Natural killer cell (primary cell): Measurements from ENCODE around the gene NCLN. TPM values are rescaled to one million over a fixed set of nuclear protein-coding genes. Genes with fewer than 3 reads are reported as not detected.

Source experiments
- ATAC-seq, 3 donors: fragments of 150-1000 bp in 2 of 3; fragments of 200-7000 bp in 1 of 3; cut with Tn5 transposase; 1 replicate in 1 of 3; 2 replicates in 2 of 3; pipeline ENCODE4 v1.10.0; 2021; ENCODE audit warnings: mild to moderate bottlenecking in 2 of 3, moderate library complexity in 2 of 3
- DNase-seq, 2 donors: peaks; one replicate each; pipeline versions ENCODE4 v3.0.0 to v3.0.0-alpha.2; 2013 to 2021; ENCODE audit warnings: mixed read lengths in 1 of 2
- H3K27ac ChIP-seq: one replicate; pipeline ENCODE4 v1.5.1; 2013; ENCODE audit warnings: mild to moderate bottlenecking, low read length
- H3K27me3 ChIP-seq: one replicate; pipeline ENCODE4 v1.6.1; 2013; ENCODE audit warnings: low read length; ENCODE audit not compliant: control insufficient read depth, insufficient read depth
- H3K36me3 ChIP-seq: one replicate; pipeline ENCODE4 v1.6.1; 2013; ENCODE audit warnings: low read length; ENCODE audit not compliant: control insufficient read depth, insufficient read depth
- H3K4me1 ChIP-seq: one replicate; pipeline ENCODE4 v1.6.1; 2013; ENCODE audit warnings: low read length; ENCODE audit not compliant: control insufficient read depth, insufficient read depth
- H3K4me3 ChIP-seq: one replicate; pipeline ENCODE4 v1.5.1; 2013; ENCODE audit warnings: low read length
- H3K9me3 ChIP-seq: one replicate; pipeline ENCODE4 v1.6.1; 2013; ENCODE audit warnings: low read length; ENCODE audit not compliant: control insufficient read depth, insufficient read depth
- H3K27ac Mint-ChIP-seq, 2 donors: one replicate each; pipeline ENCODE4 v1.8.0; 2022; ENCODE audit warnings: mild to moderate bottlenecking in 2 of 2, mixed read lengths in 2 of 2, moderate library complexity in 1 of 2
- H3K27me3 Mint-ChIP-seq, 2 donors: one replicate each; pipeline ENCODE4 v1.8.0; 2022; ENCODE audit warnings: low read depth in 2 of 2, mixed read lengths in 2 of 2
- H3K36me3 Mint-ChIP-seq: one replicate; pipeline ENCODE4 v1.8.0; 2022; ENCODE audit warnings: mixed read lengths
- H3K4me1 Mint-ChIP-seq, 2 donors: one replicate each; pipeline ENCODE4 v1.8.0; 2022; ENCODE audit warnings: mixed read lengths in 2 of 2
- H3K4me3 Mint-ChIP-seq: one replicate; pipeline ENCODE4 v1.8.0; 2022; ENCODE audit warnings: mild to moderate bottlenecking, moderate library complexity, mixed read lengths
- H3K9me3 Mint-ChIP-seq, 2 donors: one replicate each; pipeline ENCODE4 v1.8.0; 2022; ENCODE audit warnings: mixed read lengths in 2 of 2
- CTCF ChIP-seq: fragments of 200-600 bp; IDR thresholded peaks from one replicate; pipeline ENCODE4 v1.8.0; 2022; ENCODE audit warnings: antibody characterized with exemption
- WGBS: methylation state at CpG from one replicate; pipeline ENCODE4 v1.1.7; 2013; ENCODE audit warnings: missing lambda C conversion rate; ENCODE audit not compliant: insufficient coverage; 5-methylcytosine and 5-hydroxymethylcytosine counted together
- intact Hi-C: fragments of 100-400 bp; cut with micrococcal nuclease; formaldehyde crosslinking; loops from one replicate; pipeline ENCODE4 v1.14.2; 2022
- total RNA-seq, 4 donors: library from RNA; stranded (reverse); fragments of 120-200 nt in 1 of 4; gene quantifications; one replicate each; pipeline versions ENCODE4 v1.2.3 to v1.2.4, GENCODE V29; 2013 to 2022

NCLN gene
- total RNA-seq, 3 donors from 2014 or later (not counting 1 experiment from before 2014, with no cell fraction given), result 39.6 to 61.4 (median 49.0) TPM

- no peak overlapping the region for H3K27ac ChIP-seq
- Mint-ChIP-seq H3K4me3 (no peak overlapping the region), H3K27ac (no peak overlapping the region), H3K27me3 (peaks cover 0 to 21% of the 10 kb centered on the region in 2 donors), H3K36me3 (no peaks in the 10 kb centered on the region), H3K4me1 (peaks cover 0 to under 1% of the 10 kb centered on the region in 2 donors), H3K9me3 (no peaks in the 10 kb centered on the region)
- H3K27me3 ChIP-seq, result peaks cover 16% of the 10 kb centered on the region
- TF ChIP-seq CTCF, result no peak
- ATAC-seq (no peak), DNase-seq (no peak)
- no peaks in the 10 kb centered on the region for H3K9me3 ChIP-seq
- intact Hi-C loops, result no loop called here
- H3K4me1 ChIP-seq, result peaks cover 5% of the 10 kb centered on the region
- 93% methylated on average over 5 of the region's 5 CpGs for WGBS
- no peak overlapping the region for H3K4me3 ChIP-seq
- no peaks in the 10 kb centered on the region for H3K36me3 ChIP-seq
These were observed 37.0 kb downstream of the NCLN start for GRCh38 chr19:3222709-3223108.

- H3K9me3 ChIP-seq, result no peaks in the 10 kb centered on the region
- no peaks in the 10 kb centered on the region for H3K36me3 Mint-ChIP-seq
- ATAC-seq (peak; percentile 79 to 95 (median 89)), DNase-seq (peak; percentile 53 to 79)
- no peak within 1 kb of the TSS for H3K4me3 ChIP-seq
- intact Hi-C loops, result no loop called here
- H3K9me3 Mint-ChIP-seq, result no peaks in the 10 kb centered on the region
- H3K4me1 ChIP-seq, result peaks cover 5% of the 10 kb centered on the region
- no peak within 1 kb of the TSS for H3K27ac Mint-ChIP-seq
- peaks cover 5 to 30% of the 10 kb centered on the region in 2 donors for H3K27me3 Mint-ChIP-seq
- H3K27ac ChIP-seq, result no peak within 1 kb of the TSS
- peaks cover 0 to 6% of the 10 kb centered on the region in 2 donors for H3K4me1 Mint-ChIP-seq
- WGBS, result 1% methylated on average over 92 of the region's 94 CpGs
- peak; percentile 69 for TF ChIP-seq CTCF
- H3K36me3 ChIP-seq, result no peaks in the 10 kb centered on the region
- H3K4me3 Mint-ChIP-seq, result peak within 1 kb of the TSS; percentile 47
- peaks cover 21% of the 10 kb centered on the region for H3K27me3 ChIP-seq
These were observed 38.8 kb downstream of the NCLN start, which contains the start of gene CELF5 for GRCh38 chr19:3224346-3225168. Gene CELF5, plus strand, starts transcription at chr19:3224661. Its CDS starts 79 bp downstream, at chr19:3224740.

- WGBS, result 0% methylated on average over 6 of the region's 9 CpGs
- H3K4me1 ChIP-seq, result peaks cover 5% of the 10 kb centered on the region
- H3K4me3 Mint-ChIP-seq, result peak overlapping the region; percentile 21
- ATAC-seq (no peak), DNase-seq (no peak)
- H3K27me3 ChIP-seq, result peaks cover 21% of the 10 kb centered on the region
- H3K4me3 ChIP-seq, result no peak overlapping the region
- intact Hi-C loops, result no loop called here
- H3K36me3 Mint-ChIP-seq, result no peaks in the 10 kb centered on the region
- peaks cover 7 to 31% of the 10 kb centered on the region in 2 donors for H3K27me3 Mint-ChIP-seq
- H3K27ac ChIP-seq, result no peak overlapping the region
- no peaks in the 10 kb centered on the region for H3K36me3 ChIP-seq
- no peaks in the 10 kb centered on the region for H3K9me3 Mint-ChIP-seq
- H3K4me1 Mint-ChIP-seq, result peaks cover 0 to 6% of the 10 kb centered on the region in 2 donors
- no peaks in the 10 kb centered on the region for H3K9me3 ChIP-seq
- H3K27ac Mint-ChIP-seq, result no peak overlapping the region
- TF ChIP-seq CTCF, result no peak
These were observed 39.4 kb downstream of the NCLN start for GRCh38 chr19:3225169-3225485.
